CD4-positive, alpha-beta T cell treated with Interleukin-15 for 4 hours (primary cell): ENCODE data around the gene CALHM6.
"Not testable (repeated sequence)": the region's sequence is repeated elsewhere in the genome, so short reads cannot be mapped to it uniquely, and the experiment has no call there.

Experiments used
- DNase-seq: peaks from one replicate; pipeline ENCODE4 v3.0.0-alpha.2; 2020; ENCODE audit warnings: low spot score

CALHM6 gene

DNA sequence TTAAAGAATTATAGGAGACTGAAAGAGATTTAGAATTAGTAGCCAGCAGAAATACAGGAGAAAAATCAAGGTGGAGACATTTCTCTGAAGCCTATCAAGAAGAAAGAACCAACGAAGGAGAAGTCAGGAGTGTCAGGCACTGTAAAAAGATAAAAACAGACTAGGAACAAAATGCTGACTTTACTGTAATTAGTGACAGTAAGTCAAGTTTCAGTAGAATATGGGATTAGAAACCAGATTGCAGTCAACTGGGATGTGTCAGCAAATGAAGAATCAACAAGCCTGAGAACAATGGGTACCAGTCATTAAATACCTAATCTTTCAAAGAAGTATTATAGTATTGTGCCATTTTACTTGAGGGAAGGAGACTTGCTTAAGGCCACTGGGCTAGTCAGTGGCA, 21.6 kb downstream of the CALHM6 start:
- DNase-seq, result no peak

DNA sequence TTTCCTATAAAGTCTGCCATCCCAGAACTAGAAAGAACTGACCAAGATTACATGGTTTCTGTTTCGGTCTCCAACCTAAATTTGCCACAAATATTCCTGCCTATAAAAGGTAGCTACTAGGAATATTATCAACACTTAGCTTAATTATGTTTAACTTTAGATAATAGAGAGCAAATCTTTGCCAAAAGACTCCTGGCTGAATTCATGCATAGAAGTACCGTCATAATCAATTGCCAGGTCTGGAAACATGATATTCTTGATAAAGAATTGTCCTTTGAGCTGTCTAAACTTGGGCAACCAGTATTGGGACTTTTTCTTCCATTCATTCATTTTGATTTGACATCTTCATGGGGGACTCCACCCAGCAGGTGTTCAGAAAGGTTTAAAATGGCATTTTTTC, 22.4 kb downstream of the CALHM6 start:
- no peak for DNase-seq

DNA sequence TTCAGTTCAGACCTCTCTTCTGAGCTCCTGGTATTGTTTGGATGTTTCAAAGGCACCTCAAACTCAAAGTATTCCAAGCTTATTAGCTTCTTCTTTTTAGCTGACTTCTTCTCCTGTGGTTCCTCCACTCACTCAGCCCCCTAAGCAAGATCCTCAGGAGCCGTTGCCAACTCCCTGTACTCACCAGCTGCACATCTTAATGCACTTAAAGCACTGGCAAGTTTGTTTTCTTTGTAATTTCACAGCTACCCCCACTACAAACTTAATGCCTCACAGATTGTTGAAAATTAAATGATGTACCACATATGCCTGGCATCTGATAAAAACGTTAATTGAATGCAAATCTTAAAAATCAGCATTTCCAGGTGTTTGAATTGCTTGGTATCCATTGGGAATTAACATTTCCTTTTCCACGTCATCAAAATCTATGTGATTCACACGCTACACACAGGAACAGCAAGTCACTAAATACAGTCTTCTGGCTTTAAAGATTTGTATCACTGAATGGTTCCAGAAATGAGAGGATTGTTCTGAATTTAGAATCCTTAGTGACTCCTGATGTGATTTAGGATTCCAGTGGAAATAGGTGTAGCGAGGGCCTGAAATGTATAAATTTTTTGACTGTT, 24.5 kb downstream of the CALHM6 start:
- no peak for DNase-seq

DNA sequence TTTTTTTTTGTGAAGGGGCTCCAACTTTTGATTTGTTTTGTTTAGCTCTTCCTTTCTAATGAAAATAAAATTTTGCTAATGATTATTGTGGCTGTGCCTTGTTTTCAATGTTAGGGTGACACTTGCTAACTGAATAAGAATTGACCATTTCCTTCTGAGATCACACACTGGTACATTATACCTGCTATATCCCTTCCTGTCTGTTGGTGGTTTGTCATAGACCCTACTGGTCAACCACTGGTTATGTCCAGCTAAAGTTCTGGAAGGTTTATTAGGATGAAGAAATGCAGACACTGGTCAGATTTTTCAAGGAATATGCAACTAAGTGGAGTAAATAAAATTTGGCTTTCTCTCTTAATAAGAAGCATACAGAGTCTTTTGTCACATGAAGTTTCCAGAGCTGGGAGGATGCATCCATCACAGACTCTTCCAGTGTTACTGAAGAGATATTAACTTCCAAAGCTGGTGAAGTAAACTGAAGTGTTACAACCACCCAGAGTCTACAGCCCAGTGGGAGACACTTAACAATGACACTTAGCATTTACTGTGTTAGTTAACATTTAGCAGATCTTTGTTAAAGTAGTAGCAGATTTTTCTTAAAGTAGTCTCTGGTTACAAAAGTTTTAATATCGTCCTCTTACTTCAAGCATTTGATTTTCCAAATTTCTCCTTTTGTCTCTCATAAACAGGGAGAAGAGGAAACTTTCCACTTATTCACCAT, 30.6 kb downstream of the CALHM6 start:
- no peak for DNase-seq

DNA sequence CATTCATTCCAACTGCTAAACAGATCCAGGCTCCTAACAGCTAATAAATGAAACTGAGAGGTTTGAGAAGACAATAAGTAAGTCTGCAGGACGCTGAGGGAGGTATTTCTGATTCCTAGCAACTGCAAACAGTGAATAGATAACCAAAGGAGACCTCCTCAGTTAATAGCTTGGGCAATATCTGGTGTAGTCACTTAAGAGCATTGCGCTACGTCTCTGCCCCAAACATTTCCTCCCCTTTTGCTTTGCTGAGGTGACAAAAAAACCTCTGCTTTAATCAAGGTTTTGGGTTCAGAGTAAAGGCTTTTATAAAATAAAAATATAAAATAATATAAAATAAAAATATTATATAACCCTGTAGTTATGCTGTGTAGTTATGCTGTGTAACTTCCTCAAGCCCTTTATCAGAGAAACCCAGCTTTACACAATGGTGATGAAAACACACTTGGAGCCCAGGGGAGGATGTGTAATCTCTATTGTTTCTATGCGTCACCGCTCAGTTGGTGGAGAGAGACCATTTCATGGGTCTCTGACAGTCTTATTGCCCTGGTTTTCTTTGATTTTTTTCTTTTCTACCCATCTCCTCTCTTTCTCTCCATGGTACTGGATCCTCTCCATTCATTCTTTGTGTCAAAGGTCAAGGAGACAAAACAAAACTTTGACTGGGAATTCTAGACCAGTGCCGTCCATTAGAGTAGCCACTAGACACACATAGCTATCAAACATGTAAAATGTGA, 31.3 kb downstream of the CALHM6 start:
- no peak for DNase-seq

DNA sequence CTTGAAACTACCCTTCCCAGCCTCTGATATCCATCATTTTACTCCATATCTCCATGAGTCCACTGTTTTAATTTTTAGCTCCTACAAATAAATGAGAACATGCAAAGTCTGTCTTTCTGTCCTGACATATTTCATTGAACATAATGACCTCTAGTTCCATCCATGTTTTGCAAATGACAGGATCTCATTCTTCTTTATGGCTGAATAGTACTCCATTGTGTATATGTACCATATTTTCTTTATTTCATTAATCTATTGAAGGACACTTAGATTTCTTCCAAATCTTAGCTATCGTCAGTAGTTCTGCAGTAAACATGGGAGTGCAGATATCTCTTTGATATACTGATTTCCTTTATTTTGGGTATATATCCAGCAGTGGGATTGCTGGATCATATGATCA, 34.0 kb downstream of the CALHM6 start:
- DNase-seq, result not testable (repeated sequence)

DNA sequence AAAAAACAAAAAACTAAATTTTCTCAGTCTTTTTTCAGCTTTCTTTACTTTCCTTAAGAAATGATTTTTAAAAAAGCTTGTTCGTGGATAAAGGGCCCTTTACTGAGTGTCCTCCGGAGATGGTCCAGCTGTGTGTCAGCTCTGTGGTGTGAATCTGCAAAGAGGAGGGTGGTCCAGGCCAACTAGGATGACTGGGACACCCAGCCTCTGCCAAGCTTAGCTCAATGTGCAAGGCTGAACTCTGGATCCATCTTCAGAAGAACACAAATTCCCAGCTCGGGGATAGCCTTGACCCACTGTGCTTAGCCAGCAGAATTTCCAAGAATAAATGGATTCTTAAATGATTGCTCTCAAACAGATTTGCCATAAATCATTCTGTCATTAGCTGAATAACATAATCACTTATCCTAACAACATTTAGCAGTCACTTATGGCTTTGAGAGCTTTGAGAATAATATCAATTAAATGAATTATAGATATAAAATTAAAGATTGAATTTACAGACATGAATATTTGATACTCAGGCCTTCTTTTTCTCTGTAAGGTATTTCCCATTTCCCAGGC, 36.0 kb downstream of the CALHM6 start:
- no peak for DNase-seq

DNA sequence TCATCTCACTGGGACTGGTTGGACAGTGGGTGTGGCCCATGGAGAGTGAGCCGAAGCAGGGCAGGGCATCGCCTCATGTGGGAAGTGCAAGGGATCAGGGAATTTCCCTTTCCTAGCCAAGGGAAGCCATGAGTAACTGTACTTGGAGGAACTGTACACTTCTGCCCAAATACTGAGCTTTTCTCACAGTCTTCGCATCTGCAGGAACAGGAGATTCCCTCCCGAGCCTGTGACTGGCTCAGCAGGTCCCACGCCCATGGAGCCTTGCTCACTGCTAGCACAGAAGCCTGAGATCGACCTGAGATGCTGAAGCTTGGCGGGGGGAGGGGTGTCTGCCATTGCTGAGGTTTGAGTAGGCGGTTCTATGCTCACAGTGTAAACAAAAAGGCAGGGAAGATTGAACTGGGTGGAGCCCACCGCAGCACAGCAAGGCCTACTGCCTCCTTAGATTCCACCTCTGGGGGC, 39.8 kb downstream of the CALHM6 start:
- no peak for DNase-seq

DNA sequence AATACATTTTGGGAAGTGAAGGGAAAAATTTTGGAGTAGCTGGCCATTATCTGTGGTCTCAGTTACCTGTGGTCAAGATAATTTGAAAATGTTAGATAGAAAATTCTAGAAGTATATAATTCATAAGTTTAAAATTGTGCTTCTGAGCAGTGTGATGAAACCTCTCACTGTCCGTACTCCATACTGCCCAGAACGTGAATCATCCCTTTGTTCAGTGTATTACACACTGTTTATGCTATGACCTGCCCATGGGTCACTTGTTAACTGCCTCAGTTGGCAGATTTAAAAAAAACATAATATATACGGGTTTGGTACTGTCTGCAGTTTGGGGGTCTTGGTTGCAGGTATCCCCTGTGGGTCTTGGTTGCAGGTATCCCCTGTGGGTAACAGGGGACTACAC, 46.1 kb downstream of the CALHM6 start:
- DNase-seq, result no peak

DNA sequence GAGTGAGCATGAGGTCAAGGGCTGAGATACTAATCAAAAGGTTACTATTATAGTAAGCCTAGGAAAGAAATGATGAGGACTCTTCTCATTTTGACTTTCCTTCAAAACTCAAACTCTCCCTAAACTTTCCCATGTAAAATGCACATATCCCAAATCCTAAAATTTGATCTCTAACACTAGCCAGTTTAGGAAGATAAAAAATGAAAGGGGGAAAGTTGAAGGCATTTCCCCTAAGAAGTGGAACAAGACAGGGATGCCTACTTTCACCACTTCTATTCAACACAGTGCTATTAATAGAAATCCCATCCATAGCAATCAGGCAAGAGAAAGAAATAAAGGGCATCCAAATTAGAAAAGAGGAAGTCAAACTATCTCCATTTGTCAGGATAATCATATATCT, 47.4 kb downstream of the CALHM6 start:
- no peak for DNase-seq

DNA sequence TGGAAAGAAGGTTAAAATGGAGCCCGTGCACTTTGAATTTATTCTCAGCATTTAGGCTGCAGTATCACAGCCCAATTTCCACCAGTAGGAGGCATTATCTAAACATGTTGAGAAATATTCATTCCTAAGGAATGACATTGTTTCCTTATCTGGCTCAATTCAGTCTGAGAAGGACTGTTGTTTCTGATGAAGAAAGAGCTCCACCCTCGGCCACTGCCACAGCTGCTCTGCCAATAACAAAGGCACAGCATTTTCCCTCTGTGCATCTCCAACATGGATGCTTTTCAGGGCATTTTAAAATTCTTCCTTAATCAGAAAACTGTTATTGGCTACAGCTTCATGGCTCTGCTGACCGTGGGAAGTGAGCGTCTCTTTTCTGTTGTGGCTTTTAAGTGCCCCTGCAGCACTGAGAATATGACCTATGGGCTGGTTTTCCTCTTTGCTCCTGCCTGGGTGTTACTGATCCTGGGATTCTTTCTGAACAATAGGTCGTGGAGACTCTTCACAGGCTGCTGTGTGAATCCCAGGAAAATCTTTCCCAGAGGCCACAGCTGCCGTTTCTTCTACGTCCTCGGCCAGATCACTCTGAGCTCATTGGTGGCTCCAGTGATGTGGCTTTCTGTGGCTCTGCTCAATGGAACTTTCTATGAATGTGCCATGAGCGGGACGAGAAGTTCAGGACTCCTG, 50.4 kb downstream of the CALHM6 start, which contains the start of gene CALHM5:
Gene CALHM5 (plus strand): TSS at position 216 of the 687 bp plus-strand sequence. CDS start 58 bp downstream, at position 274.
- DNase-seq, result no peak

DNA sequence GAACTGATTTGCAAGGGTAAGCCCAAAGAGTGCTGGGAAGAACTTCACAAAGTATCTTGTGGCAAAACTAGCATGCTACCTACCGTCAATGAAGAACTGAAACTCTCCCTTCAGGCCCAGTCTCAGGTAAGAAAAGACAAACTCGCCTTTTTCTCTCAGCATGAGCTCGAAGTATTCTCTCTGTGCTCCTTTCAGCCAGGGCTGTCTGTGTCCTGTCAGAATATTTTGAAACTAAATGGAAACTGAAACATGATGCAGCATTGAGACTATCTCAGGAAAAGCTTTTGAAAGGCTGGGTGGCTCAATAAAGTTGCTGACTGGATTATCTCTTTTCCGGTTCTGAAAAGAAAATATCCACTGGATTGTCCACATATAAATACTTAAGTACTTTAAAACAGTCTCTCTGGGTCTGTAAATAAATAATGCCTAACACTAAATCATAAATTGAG, 51.0 kb downstream of the CALHM6 start:
- no peak for DNase-seq

DNA sequence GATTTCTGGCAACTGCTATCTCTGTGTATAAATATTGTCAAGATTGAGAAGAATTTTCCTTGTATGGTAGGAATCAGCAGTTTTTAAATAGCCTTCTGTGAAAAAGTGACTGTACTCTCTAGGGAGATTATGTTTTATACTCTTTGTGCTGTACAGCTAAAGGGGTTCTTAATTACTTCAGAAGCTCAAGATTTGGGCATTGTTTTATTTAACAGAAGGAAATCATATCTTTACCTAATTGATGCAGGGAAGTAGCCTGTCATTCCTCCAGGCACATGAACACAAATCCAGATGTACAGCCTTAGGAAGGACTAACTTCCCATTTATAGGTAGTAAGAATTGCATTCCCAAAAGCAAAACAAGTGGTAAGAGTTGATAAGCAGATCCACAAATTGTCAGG, 51.6 kb downstream of the CALHM6 start:
- DNase-seq, result no peak
